Ishikawa (cell line): Measurements from ENCODE around the gene MICALL2.

Source experiments
- CEBPB ChIP-seq: IDR thresholded peaks from 2 replicates; pipeline ENCODE4 v1.6.1; 2012
- CREB1 ChIP-seq: IDR thresholded peaks from 2 replicates; pipeline ENCODE4 v1.6.1; 2012; ENCODE audit warnings: low read depth
- EGR1 ChIP-seq: IDR thresholded peaks from 2 replicates; pipeline ENCODE4 v1.6.1; 2012
- EP300 ChIP-seq: IDR thresholded peaks from 2 replicates; pipeline ENCODE4 v1.6.1; 2012; ENCODE audit warnings: borderline replicate concordance
- FOXM1 ChIP-seq: IDR thresholded peaks from 2 replicates; pipeline ENCODE4 v1.6.1; 2012; ENCODE audit warnings: low read depth, borderline replicate concordance
- NFIC ChIP-seq: IDR thresholded peaks from 2 replicates; pipeline ENCODE4 v1.6.1; 2012
- RAD21 ChIP-seq: IDR thresholded peaks from 2 replicates; pipeline ENCODE4 v1.6.1; 2012; ENCODE audit warnings: low read depth
- TAF1 ChIP-seq: IDR thresholded peaks from 2 replicates; pipeline ENCODE4 v1.6.1; 2012; ENCODE audit warnings: low read depth, mild to moderate bottlenecking
- TCF12 ChIP-seq: IDR thresholded peaks from 2 replicates; pipeline ENCODE4 v1.6.1; 2012; ENCODE audit warnings: low read depth
- TEAD4 ChIP-seq: IDR thresholded peaks from 2 replicates; pipeline ENCODE4 v1.6.1; 2012
- YY1 ChIP-seq: IDR thresholded peaks from 2 replicates; pipeline ENCODE4 v1.6.1; 2012; ENCODE audit warnings: low read depth
- ZBTB7A ChIP-seq: IDR thresholded peaks from 2 replicates; pipeline ENCODE4 v1.6.1; 2012; ENCODE audit warnings: low read depth
- TF ChIP-seq, protein P1 (sequence below): IDR thresholded peaks from 2 replicates; pipeline ENCODE4 v1.6.1; 2012
- TF ChIP-seq, protein P2 (sequence below): IDR thresholded peaks from 2 replicates; pipeline ENCODE4 v1.6.1; 2012
- TF ChIP-seq, protein P3 (sequence below): IDR thresholded peaks from 2 replicates; pipeline ENCODE4 v1.6.1; 2012; ENCODE audit warnings: low read depth, mild to moderate bottlenecking

The MICALL2 gene

DNA sequence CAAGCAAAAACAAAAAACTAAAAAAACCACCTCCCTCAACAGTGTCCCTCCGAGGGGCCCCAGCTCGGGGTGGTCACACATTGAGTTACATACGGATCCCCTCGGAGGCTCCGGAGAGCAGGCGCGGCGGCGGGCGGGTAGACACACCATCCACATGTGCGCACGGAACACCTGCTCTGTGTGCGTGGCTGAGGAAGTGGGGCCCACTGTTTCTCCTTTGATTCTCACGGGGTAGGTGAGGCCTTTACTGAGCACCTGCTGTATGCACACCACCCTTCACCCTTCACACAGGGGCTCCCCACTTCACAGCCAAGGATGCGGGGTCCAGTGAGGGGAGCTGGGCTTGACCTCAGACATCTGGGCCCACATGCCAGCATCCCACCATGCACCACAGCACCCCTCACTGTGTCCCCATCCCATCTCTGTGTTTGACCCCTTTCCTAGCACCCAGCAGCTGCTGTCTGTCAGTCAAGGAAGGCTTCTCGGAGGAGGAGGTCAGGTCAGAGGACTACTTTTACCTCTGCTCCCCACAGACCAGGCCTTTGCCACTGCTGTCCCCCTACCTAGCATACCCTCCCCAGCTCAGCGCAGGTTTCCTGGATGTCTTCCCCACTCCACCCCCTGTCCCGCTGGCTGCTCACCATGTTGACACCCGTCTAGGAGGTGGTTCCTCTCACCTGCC lies 71.1 kb downstream of the MICALL2 start:
- TF ChIP-seq, protein P1, sequence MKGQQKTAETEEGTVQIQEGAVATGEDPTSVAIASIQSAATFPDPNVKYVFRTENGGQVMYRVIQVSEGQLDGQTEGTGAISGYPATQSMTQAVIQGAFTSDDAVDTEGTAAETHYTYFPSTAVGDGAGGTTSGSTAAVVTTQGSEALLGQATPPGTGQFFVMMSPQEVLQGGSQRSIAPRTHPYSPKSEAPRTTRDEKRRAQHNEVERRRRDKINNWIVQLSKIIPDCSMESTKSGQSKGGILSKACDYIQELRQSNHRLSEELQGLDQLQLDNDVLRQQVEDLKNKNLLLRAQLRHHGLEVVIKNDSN = no peak
- TF ChIP-seq, protein P2, sequence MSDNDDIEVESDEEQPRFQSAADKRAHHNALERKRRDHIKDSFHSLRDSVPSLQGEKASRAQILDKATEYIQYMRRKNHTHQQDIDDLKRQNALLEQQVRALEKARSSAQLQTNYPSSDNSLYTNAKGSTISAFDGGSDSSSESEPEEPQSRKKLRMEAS = no peak
- TF ChIP-seq FOXM1 = no peak
- no peak for TF ChIP-seq TCF12
- no peak for TF ChIP-seq ZBTB7A
- TF ChIP-seq NFIC = no peak
- no peak for TF ChIP-seq RAD21
- TF ChIP-seq EP300 = no peak
- no peak for TF ChIP-seq TAF1
- TF ChIP-seq TEAD4 = no peak
- no peak for TF ChIP-seq YY1
- TF ChIP-seq, protein P3, sequence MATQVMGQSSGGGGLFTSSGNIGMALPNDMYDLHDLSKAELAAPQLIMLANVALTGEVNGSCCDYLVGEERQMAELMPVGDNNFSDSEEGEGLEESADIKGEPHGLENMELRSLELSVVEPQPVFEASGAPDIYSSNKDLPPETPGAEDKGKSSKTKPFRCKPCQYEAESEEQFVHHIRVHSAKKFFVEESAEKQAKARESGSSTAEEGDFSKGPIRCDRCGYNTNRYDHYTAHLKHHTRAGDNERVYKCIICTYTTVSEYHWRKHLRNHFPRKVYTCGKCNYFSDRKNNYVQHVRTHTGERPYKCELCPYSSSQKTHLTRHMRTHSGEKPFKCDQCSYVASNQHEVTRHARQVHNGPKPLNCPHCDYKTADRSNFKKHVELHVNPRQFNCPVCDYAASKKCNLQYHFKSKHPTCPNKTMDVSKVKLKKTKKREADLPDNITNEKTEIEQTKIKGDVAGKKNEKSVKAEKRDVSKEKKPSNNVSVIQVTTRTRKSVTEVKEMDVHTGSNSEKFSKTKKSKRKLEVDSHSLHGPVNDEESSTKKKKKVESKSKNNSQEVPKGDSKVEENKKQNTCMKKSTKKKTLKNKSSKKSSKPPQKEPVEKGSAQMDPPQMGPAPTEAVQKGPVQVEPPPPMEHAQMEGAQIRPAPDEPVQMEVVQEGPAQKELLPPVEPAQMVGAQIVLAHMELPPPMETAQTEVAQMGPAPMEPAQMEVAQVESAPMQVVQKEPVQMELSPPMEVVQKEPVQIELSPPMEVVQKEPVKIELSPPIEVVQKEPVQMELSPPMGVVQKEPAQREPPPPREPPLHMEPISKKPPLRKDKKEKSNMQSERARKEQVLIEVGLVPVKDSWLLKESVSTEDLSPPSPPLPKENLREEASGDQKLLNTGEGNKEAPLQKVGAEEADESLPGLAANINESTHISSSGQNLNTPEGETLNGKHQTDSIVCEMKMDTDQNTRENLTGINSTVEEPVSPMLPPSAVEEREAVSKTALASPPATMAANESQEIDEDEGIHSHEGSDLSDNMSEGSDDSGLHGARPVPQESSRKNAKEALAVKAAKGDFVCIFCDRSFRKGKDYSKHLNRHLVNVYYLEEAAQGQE = no peak
- no peak for TF ChIP-seq EGR1
- no peak for TF ChIP-seq CEBPB
- no peak for TF ChIP-seq CREB1

DNA sequence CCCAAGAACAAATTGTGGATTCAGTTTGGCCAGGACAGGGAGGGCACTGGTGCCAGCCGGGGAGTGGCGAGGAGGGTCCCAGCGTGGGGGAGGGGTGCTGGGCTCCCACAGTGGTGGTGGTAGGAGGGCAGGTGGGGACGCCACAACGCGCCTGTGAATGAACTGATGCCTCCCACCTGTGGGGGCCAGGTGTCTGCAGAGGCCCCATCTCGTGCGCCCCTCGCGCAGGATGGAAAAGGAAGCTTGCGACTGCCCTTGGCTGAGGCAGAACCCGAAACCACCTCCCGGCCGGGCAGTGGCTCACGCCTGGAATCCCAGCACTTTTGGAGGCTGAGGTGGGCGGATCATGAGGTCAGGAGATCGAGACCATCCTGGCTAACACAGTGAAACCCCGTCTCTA lies 72.0 kb downstream of the MICALL2 start:
- TF ChIP-seq, protein P1 = no peak
- TF ChIP-seq NFIC (no peak), EP300 (no peak), TEAD4 (no peak), RAD21 (no peak), CEBPB (no peak), ZBTB7A (no peak), EGR1 (no peak), CREB1 (no peak), FOXM1 (no peak), TAF1 (no peak), TCF12 (no peak), YY1 (no peak)
- TF ChIP-seq, protein P2 = no peak
- TF ChIP-seq, protein P3 = no peak

DNA sequence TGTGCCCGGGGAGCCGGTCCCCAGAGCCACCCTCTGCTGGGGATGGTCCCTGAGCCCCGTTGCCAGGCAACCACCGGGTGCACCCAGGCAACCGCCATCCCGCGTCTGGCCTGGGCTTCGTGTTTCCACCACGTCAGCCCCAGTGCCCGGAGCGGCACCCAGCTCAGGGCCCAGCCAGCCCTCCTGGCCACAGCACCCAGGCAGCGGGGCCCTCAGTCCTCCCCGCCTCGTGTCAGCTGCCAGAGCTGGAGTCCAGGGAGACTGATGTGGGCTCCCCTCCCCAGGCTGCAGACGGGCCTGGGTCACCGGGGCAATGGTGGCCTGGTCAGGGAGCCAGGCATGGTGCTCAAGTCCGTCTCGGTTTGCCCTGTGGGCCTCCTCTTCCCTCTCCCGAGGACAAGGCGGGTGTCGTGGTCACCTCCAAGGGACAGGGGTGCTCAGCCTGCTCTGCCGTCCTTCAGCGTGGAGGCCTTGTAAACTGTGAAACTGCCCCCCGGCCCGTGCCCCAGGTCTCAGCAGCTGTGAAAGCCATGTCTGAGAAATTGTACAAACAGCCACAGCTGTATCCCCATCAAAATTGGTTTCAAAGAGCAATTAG lies 72.5 kb downstream of the MICALL2 start:
- TF ChIP-seq EGR1 = no peak
- TF ChIP-seq ZBTB7A = no peak
- TF ChIP-seq CREB1 = no peak
- TF ChIP-seq TCF12 = no peak
- no peak for TF ChIP-seq EP300

DNA sequence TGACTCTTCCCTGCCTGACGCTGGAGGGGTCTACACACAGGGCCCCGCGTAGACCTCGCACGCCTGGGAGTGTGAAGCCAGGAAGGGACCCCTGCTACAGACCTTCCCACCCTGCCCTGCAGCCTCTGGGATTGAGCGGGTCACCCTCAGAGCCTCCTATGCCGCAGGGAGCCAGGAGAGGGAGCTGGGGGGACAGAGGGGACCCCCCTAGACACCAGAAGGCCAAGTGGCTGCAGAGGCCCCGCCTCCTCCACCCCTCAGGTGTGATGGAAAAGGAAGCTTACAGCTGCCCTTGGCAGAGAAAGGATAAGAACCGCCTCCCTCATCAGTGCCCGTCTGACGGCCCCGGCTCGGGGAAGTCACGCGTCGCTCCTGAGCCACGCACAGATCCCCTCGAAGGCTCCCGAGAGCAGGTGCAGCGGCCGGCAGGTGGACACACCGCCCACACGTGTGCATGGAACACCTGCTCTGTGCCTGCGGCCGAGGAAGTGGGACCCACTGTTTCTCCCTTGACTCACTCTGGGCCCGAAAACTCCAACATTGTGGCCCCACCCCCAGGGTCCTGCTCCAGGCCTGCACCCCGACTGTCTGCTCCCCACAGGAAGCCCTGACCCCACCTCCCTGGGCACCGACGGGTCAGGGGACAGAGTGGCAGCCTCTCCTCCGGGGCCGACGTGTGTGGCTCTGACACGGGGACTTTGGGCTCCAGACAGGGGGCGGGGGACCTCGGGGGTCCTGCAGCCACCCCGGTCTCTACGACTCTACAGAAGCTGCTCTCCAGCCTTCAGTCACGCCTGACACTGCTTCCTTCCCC lies 73.3 kb downstream of the MICALL2 start:
- TF ChIP-seq, protein P1 = no peak
- no peak for TF ChIP-seq RAD21
- TF ChIP-seq FOXM1 = no peak
- TF ChIP-seq, protein P2 = no peak
